ENCODE data around the gene NCKAP5.

NCKAP5 gene

GRCh38 chr2:133568172-133568571 lies at the start of gene NCKAP5:
TSS of gene NCKAP5 (minus strand) at chr2:133568463. CDS start at chr2:133517526, 50,937 bp downstream.
- no peak for DNase-seq

- DNase-seq: no peak
Observed at GRCh38 chr2:133609664-133610063, 41.4 kb upstream of the NCKAP5 start.

GRCh38 chr2:133608291-133608690 lies 40.0 kb upstream of the NCKAP5 start:
- DNase-seq: no peak

GRCh38 chr2:133607679-133608078 lies 39.4 kb upstream of the NCKAP5 start:
- DNase-seq: no peak

- DNase-seq: no peak
Observed at GRCh38 chr2:133606616-133607015, 38.4 kb upstream of the NCKAP5 start.

- no peak for DNase-seq
Observed at GRCh38 chr2:133605766-133606137, 37.5 kb upstream of the NCKAP5 start.

GRCh38 chr2:133605011-133605765 lies 36.9 kb upstream of the NCKAP5 start:
- no peak for DNase-seq

GRCh38 chr2:133603109-133603508 lies 34.8 kb upstream of the NCKAP5 start:
- no peak for DNase-seq

- DNase-seq: no peak
Observed at GRCh38 chr2:133602538-133602937, 34.3 kb upstream of the NCKAP5 start.

- no peak for DNase-seq
Observed at GRCh38 chr2:133600266-133600928, 32.1 kb upstream of the NCKAP5 start.

GRCh38 chr2:133599811-133600210 lies 31.5 kb upstream of the NCKAP5 start:
- no peak for DNase-seq

GRCh38 chr2:133599211-133599803 lies 31.0 kb upstream of the NCKAP5 start:
- no peak for DNase-seq

- DNase-seq: no peak
Observed at GRCh38 chr2:133598769-133599168, 30.5 kb upstream of the NCKAP5 start.

GRCh38 chr2:133596701-133597393 lies 28.6 kb upstream of the NCKAP5 start:
- DNase-seq: no peak

- no peak for DNase-seq
Observed at GRCh38 chr2:133591164-133591563, 22.9 kb upstream of the NCKAP5 start.

- no peak for DNase-seq
Observed at GRCh38 chr2:133589456-133589855, 21.2 kb upstream of the NCKAP5 start.

GRCh38 chr2:133588144-133588543 lies 19.9 kb upstream of the NCKAP5 start:
- no peak for DNase-seq

GRCh38 chr2:133586978-133587377 lies 18.7 kb upstream of the NCKAP5 start:
- no peak for DNase-seq

- no peak for DNase-seq
Observed at GRCh38 chr2:133581010-133581760, 12.9 kb upstream of the NCKAP5 start.

- no peak for DNase-seq
Observed at GRCh38 chr2:133579274-133579673, 11.0 kb upstream of the NCKAP5 start.

GRCh38 chr2:133576714-133577113 lies 8.5 kb upstream of the NCKAP5 start:
- no peak for DNase-seq

- DNase-seq: no peak
Observed at GRCh38 chr2:133574620-133575019, 6.4 kb upstream of the NCKAP5 start.

GRCh38 chr2:133574186-133574585 lies 5.9 kb upstream of the NCKAP5 start:
- no peak for DNase-seq

All from NCI-H2107 (cell line).